Colon (tissue), 2 donors: ENCODE data around the gene FGD4.

Experiments
- FAIRE-seq: peaks from 2 replicates; lab custom pipeline; 2012; peaks lifted over from hg19 to GRCh38; lab: Jason Lieb, UNC
- donor health status: control.
- donor health status: control.

The FGD4 gene

GRCh38 chr12:32407795-32408194 lies 8.4 kb downstream of the FGD4 start:
- FAIRE-seq = no peak

- no peak for FAIRE-seq
These were observed 14.1 kb downstream of the FGD4 start for GRCh38 chr12:32413412-32413811.

- no peak for FAIRE-seq
These were observed 18.9 kb downstream of the FGD4 start for GRCh38 chr12:32418221-32418620.

GRCh38 chr12:32418903-32419519 lies 19.7 kb downstream of the FGD4 start:
- FAIRE-seq = no peak

GRCh38 chr12:32419520-32419960 lies 20.2 kb downstream of the FGD4 start:
- FAIRE-seq = no peak

GRCh38 chr12:32420356-32420755 lies 21.0 kb downstream of the FGD4 start:
- no peak for FAIRE-seq

- no peak for FAIRE-seq
These were observed 24.2 kb downstream of the FGD4 start for GRCh38 chr12:32423559-32423958.

GRCh38 chr12:32431025-32431424 lies 31.7 kb downstream of the FGD4 start:
- no peak for FAIRE-seq

GRCh38 chr12:32435921-32436705 lies 36.8 kb downstream of the FGD4 start:
- no peak for FAIRE-seq

- FAIRE-seq = no peak
These were observed 37.7 kb downstream of the FGD4 start for GRCh38 chr12:32437095-32437515.

- FAIRE-seq = no peak
These were observed 40.9 kb downstream of the FGD4 start for GRCh38 chr12:32440120-32440865.

- FAIRE-seq = no peak
These were observed 44.1 kb downstream of the FGD4 start for GRCh38 chr12:32443491-32443890.

- FAIRE-seq = no peak
These were observed 45.5 kb downstream of the FGD4 start for GRCh38 chr12:32444895-32445294.

- FAIRE-seq = no peak
These were observed 46.0 kb downstream of the FGD4 start for GRCh38 chr12:32445356-32445755.

- FAIRE-seq = no peak
These were observed 47.2 kb downstream of the FGD4 start for GRCh38 chr12:32446316-32447119.

GRCh38 chr12:32448586-32448985 lies 49.2 kb downstream of the FGD4 start:
- no peak for FAIRE-seq

GRCh38 chr12:32450363-32450762 lies 51.0 kb downstream of the FGD4 start:
- FAIRE-seq = no peak

GRCh38 chr12:32450768-32451167 lies 51.4 kb downstream of the FGD4 start:
- no peak for FAIRE-seq

- no peak for FAIRE-seq
These were observed 52.5 kb downstream of the FGD4 start for GRCh38 chr12:32451816-32452215.

GRCh38 chr12:32454075-32454474 lies 54.7 kb downstream of the FGD4 start:
- FAIRE-seq = no peak

- no peak for FAIRE-seq
These were observed 55.5 kb downstream of the FGD4 start for GRCh38 chr12:32454866-32455265.

- FAIRE-seq = peak; percentile 75
These were observed 56.3 kb downstream of the FGD4 start for GRCh38 chr12:32455607-32456071.
